Measurements from ENCODE around the gene PM20D1.
A peak's percentile ranks its signal among the peaks of the same experiment; 100 is the strongest.

The PM20D1 gene

GRCh38 chr1:205783433-205783795 is 66.5 kb downstream of the PM20D1 start:
- no peak overlapping the region for H3K4me3 ChIP-seq (ENCODE audit: low read length)
- DNase-seq (ENCODE audit: low read depth, low spot score) = no peak

GRCh38 chr1:205782627-205783432 is 67.1 kb downstream of the PM20D1 start:
- DNase-seq (ENCODE audit: low read depth, low spot score) = peak; percentile 66
- no peak overlapping the region for H3K4me3 ChIP-seq (ENCODE audit: low read length)

GRCh38 chr1:205780335-205780734 is 69.6 kb downstream of the PM20D1 start:
- H3K4me3 ChIP-seq (ENCODE audit: low read length) = no peak overlapping the region
- DNase-seq (ENCODE audit: low read depth, low spot score) = no peak
